Stimulated activated CD4-positive, alpha-beta T cell treated with anti-CD3 and anti-CD28 coated beads, Interleukin-4, amount 100 ng/mL, for 4 hours (primary cell): ENCODE data around the gene FHL3.

Experiments used
- DNase-seq, 2 experiments: peaks; one replicate each; pipeline ENCODE4 v3.0.0-alpha.2; 2020

The FHL3 gene

GRCh38 chr1:38012363-38013226, 7.3 kb upstream of the FHL3 start, which contains the start of gene UTP11:
Gene UTP11 (plus strand): TSS chr1:38012734. CDS start chr1:38012803, 69 bp downstream.
- DNase-seq = peak; percentile 77 to 93

GRCh38 chr1:38009841-38010180, 4.5 kb upstream of the FHL3 start:
- no peak for DNase-seq

DNA sequence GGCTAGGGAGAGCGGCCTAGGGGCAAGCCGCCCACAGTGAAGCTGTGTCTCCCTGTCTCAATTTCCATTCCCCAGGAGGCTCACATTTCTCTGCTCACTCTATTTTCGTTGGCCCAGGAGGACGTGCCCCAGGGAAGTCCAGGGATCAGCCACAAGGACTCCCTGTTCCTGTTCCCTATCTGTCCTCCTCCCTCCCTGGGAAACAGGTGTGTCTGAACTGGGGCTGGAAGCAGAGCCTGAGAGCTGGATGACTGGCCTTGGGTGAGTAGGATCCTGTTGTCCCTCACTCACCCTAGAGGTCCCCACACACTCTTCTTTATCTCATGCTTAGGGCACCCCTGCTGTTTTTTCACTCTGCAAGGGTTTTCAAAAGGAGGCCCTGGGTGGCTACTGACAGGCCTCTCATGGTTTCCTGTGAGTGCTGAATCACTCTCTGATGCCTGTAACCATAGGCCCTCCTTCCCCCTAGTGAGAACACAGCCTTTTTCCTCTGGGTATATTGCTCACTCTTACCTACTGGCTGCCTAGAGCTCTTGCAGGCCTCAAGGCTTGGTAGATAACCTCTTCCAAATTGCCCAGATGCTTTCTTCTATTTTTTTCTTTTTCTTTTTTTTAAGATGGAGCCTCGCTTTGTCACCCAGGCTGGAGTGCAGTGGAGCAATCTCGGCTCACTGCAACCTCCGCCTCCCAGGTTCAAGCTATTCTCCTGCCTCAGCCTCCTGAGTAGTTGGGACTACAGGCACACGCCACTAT, 4.0 kb upstream of the FHL3 start:
- DNase-seq = peak in 1 of 2 experiments; percentile 45

DNA sequence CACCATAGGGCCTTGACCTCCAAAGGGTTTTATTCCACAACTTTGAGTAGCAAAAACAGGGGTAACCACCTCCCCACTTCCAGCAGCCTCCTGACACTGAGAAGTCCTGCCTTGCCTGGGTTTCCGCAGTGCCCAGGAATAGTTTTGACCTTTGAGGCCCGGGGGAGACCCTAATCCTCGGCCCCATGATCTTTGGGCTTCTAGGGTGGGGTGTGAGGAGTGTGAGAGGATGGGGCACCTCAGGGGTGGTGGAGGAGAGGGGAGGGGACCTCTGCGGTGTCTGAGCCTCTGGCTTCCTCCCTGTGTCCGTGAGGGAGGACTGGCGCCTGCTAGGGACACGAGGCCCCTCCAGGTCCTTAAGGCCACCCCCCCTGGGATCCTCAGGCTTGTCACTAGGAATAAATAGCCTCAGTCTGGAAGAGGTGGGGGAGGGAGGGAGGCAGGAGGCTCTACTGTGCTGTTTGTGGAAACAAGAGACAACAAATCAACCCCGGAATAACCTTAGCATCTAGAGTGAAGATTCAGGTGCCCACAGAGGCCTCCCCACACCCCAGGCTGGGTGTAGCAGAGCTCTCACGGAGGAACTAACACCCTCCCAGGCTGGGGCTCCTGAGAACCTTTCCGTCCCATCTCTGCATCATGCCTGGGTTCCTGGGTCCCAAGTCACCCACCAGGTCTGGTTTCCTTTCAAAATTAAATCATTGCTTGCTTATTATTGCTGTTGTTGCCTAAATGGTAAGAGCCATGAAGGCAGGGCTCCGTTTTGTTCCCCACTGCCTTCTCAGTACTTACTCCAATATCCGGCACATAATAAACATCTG, 904 bp upstream of the FHL3 start:
- DNase-seq = no peak

DNA sequence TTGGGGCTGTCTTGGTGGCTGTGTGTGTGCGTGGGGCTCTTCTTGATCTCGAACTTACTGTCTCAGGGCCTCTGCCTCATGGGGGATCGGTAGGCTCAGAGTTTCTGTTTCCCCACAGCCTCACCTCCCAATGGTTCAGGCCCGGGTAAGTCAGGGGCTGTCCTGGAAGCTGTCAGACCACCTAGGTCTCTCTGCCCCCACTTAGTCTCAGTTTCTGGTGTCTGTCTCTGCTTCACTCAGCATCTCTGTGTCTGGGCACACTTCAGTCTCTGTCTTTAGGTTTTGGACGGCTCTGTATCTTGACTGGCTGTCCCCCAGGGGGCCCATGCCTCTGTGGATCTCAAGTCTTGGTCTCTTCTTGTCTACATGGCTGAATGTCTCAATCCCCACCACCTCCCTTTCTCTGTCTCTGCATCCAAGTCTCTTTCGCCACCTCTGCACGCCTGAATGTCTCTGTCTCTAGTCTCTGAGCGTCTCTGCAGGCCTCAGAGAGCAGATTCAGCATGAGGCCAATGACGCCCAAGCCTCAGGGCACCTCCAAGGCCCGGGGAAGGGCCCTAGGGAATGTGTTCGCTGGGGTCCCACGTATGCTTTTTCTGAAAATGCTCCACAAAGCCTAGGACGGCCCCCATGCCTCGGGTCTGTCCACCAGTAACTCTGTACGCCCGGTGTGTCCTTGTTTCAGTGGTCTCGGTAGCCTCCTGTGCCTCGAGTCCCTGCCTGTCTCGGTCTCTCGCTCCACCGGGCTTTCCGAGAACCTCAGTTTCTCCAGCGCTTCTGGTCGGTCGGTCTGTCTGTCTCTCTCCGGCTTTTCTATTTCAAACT, 818 bp downstream of the FHL3 start:
- DNase-seq = no peak

DNA sequence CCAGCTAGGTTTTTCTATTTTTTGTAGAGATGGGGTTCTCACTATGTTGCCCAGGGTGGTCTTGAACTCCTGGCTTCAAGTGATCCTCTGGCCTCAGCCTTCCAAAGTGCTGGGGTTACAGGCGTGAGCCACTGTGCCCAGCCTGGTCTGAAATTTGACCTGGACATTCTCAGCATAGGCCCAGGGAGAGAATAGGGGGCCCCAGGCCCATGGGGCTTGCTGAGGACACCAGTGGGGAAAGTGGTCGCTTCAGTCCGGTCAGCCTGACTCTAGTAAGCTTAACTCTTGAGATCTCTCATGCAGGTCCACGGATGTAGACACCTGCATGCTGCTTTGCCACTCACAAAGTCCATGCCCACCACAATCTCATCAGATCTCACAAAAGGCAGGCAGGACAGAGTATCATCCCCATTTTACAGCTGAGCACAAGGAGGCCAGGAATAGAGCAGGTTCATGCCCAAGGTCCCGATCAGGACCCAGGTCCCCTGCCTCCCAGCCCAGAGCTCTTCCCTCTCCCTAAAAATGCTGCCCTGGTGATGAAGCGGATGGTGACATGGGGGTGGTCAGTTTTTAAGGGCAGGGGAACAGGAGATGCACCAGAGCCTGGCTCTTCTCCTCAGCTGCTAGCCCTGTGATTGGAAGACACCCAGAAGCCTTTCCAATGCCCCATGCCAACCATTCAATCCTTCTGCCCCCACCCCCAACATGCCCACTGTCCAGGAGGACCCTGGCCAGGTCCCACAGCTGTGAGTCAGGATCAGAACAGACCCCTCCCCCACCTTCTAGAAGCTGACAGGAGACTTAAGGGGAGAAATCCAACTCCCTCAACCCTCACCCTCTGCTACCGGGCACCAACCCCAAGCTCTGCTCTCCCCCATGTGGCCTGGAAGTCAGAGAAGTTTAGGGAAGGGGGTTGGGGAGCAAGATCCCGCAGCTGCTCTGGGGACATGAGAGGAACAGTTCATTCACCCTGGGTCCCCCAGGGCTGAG, 1.8 kb downstream of the FHL3 start:
- no peak for DNase-seq

GRCh38 chr1:38000529-38001455, 4.5 kb downstream of the FHL3 start:
- DNase-seq = no peak

- DNase-seq = no peak
Measured at GRCh38 chr1:38000233-38000528, 5.1 kb downstream of the FHL3 start.

DNA sequence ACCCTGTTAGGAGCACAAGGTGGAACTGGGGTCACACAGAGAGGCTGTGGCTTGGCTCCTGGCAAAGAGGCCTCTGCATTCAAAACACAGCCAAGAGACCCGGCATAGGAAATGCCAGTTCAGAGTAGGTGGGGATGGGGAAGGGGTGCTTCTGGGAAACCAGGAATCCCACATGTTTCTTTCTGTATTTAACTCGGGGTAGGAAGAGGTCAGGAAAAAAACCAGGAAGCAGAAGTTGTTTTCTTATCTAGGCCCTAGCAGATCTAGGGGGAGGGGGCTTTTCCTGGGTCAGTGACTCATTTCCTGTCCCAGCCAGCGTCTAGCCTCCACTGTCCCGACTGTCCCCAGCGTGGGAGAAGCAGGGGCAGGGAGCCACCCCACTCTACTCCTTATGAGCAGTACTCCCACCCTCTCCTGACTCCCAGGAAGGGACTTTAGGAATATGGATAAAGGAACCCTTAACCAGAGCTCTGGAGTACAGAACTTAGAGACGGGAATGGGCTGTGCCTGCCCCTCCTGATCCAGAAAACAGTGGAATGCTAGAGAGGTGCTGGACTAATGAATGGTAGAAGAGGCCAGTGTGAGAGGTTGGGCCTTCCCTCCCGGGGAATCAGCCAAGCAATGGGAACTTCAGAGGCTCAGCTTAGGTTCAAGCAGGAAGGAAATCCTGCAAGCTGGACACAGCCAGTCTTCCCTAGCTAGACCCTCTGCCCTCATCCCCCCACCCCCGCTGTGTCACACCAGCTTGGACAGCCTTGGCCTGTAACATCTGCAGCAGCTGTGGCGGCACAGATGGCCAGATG, 5.7 kb downstream of the FHL3 start:
- DNase-seq = no peak

DNA sequence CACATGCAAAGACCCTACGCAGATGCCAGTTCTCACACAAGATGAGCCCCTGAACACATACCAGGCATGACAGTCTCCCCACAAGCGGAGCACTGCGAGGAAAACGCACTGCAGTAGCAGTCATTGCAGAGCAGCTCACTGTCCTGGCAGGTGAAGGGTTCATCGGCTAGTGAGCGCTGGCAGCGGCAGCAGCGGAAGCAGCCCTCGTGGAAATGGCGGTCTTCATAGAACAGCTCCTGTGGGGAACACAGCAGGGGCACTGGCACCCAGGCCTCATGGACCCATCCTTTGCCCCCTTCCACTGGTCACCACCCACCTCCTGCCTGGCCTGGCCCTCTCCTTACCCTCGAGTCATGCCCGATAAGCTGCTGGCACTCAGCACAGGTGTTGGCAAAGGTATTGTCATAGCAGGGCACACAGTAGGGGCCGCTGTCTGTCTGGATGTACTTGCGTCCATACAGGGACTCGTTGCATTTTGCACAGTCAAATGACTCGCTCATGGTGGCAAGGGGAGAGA, 6.3 kb downstream of the FHL3 start:
- DNase-seq = no peak

DNA sequence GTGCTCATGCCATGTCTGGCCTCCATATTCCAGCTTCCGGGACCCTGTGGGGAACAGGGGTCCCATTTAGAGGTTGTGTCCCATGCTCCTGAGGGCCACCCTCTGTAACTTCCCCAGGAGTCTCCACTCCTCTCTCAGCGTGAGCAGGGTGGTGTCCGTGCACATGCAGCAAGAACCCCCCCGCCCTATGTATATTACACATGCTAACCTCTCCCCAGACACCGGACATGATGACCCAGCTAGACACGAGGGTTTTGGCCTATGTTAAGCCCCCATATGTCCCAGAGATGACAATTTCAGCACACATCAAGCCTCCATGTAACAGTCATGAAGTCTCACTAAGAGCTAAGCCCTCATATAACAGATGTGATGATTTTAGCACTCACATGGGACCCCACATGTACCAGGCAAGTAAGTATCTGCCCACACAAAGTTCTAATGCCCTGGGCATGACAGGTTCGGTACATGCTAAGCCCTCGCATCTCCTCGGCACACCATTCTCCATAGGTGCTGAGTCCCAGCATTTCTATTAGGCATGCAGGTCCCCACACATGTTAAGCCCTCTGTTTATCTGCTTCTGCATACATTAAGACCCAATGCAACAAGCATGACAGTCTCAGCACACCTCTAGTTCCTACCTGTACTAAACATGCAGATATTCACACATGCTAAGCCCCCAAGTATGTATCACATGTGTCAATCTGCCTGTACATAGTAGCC, 7.1 kb downstream of the FHL3 start:
- DNase-seq = no peak

GRCh38 chr1:37997256-37998088, 7.8 kb downstream of the FHL3 start:
- no peak for DNase-seq

- no peak for DNase-seq
Measured at GRCh38 chr1:37995751-37996345, 9.5 kb downstream of the FHL3 start.

- DNase-seq = no peak
Measured at GRCh38 chr1:37994886-37995566, 10.3 kb downstream of the FHL3 start.

GRCh38 chr1:37989361-37989930, 15.9 kb downstream of the FHL3 start:
- peak; percentile 35 to 36 for DNase-seq

- DNase-seq = no peak
Measured at GRCh38 chr1:37987679-37988078, 17.6 kb downstream of the FHL3 start.
